GM18505 (cell line): ENCODE data around the gene IFI16.
A peak's percentile ranks its signal among the peaks of the same experiment; 100 is the strongest.
"Not testable (repeated sequence)": the region's sequence is repeated elsewhere in the genome, so short reads cannot be mapped to it uniquely, and the experiment has no call there.

Source experiments
- ATAC-seq: cut with Tn5 transposase; IDR thresholded peaks from one replicate; pipeline ENCODE4 v1.9.1; 2021; ENCODE audit not compliant: unreplicated experiment
- POLR2A ChIP-seq: IDR thresholded peaks from 4 replicates; pipeline ENCODE4 v1.6.1; 2011; ENCODE audit warnings: borderline replicate concordance; ENCODE audit not compliant: insufficient read depth, insufficient read length; ENCODE audit errors: extremely low read depth

The IFI16 gene

DNA sequence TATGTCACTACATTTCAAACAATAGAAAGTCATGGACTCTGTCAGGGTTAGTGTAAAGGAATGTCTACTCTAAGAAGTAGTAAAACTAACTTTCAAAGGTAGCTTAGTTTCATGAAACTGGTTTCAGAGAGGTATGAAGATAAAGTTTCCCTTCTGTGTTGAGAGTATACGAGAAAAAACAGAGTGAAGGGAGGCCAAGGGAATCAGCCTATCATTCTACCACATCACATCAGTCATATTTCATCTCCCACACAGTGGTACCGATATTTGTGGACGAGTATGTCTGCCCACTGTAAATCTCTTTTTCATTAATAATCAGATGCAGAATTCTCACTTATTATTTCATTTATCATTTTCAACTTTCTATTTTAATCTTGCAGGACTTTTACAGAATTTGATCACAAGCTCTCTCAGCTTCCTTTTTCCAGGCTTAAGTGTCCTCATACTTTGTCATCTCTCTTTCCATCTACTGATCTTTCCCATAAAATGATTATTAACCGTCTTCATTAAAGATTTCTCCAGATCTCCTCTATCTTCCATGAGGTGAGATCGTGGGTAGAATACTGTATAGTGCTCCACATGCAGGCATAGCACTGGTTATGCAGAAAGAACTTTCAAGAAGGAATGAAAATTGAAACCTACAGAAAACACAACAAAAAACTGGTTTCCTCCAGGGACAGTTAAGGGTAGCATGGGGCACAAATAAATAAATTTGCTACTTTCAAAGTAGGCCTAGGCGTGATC lies 11.5 kb upstream of the IFI16 start:
- ATAC-seq = no peak
- TF ChIP-seq POLR2A = no peak

DNA sequence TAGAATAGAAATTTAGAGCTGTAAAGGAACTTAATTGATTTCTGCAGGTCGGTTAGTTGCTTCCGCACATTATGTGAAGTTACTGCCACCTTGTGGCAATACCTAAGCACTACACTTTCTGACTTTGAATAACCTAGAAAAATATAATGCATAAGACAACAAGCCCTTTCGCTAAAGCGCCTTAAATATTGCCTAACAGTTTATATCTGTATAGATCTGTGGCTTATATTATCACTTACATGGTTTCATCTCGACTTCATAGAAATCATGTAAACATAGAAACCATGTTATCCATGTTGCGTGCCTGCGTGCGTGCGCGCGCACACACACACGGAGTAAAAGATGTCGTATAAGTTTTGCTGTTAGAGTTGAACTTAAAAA lies 10.9 kb upstream of the IFI16 start:
- ATAC-seq = no peak

DNA sequence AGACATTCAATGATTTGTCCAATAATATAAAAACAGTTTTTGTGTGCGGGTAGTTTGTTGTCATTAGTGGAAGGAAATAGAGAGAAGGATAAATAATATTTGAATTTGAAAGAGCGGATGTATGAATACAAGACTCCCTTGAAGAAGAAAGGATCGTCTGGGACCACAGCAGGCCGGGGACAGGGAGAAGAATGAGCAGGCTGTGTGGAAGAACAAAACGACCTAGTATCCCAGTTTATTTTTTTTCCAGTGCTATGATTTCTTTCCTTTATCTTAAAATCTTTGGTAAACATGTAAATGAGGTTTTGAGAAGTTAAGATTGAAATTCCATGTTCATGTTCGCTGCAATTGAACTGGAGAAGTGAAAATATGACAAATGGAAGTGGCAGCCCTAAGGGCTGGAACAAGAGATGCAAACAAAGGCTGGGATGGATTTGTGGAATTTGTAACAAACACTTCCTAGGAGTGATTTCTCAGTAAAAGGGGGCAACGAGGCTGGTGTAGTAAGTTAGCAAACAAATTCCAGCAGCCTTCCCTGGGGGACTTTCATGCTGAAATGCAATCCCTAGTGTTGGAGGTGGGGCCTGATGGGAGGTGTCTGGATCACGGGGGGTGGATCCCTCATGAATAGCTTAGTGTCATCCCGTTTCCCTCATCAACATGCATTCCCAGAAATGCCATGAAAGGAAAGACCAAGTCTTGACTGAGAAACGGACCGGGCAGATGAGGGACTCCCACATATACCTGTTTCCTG lies 10.2 kb upstream of the IFI16 start:
- ATAC-seq = no peak
- no peak for TF ChIP-seq POLR2A

More for the DNA sequence above, 10.9 kb upstream of the IFI16 start:
- no peak for TF ChIP-seq POLR2A

DNA sequence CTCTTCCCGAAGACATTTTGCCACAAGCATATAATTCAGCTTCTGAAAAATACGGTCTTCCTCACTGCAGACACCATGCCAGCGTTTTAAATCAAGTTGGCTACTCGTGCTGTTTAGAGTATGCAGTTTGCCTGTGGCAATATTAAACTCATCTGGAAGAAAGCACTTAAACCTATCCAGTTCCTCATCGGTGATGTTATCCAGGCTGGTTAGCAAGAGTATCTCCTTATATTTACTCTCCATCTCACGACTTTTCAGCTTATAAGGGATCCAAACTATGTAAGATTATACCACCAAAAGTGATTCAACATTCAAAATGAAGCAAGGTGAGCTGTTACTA lies 9.7 kb upstream of the IFI16 start:
- no peak for ATAC-seq
- TF ChIP-seq POLR2A = no peak

DNA sequence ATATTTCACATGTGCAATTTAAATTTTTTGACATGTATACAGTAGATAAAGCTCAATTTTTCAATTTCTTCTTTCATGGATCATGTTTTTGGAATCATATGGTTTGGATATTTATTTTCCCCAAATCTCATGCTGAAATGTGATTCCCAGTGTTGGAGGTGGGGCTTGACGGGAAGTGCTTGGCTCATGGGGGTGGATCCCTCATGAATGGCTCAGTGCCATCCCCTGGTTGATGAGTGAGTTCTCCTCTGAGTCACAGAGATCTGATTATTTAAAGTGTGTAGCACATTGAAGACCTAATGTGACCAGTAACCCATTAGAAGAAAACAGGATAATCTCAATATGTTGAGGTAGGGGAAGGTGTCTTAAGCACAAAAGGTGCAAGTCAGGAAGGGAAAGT lies 9.1 kb upstream of the IFI16 start:
- ATAC-seq = no peak
- no peak for TF ChIP-seq POLR2A

DNA sequence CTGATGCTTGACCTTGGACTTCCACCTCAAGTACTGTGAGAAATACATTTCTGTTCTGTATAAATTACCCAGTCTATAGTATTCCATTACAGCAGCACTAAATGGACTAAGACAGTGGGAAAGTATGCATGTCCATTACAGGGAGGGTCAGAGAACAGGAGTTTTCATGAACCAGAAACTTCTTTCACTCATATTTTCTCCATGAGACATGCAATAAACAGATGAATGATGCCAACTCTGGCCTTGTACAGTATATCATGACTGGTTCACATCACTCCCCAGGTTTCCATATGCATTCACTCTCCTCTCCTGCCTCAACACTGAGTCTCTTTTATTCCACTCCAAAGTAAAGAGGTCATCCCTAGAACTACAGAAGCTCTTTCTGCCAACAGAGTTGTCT lies 4.5 kb upstream of the IFI16 start:
- no peak for TF ChIP-seq POLR2A
- no peak for ATAC-seq

DNA sequence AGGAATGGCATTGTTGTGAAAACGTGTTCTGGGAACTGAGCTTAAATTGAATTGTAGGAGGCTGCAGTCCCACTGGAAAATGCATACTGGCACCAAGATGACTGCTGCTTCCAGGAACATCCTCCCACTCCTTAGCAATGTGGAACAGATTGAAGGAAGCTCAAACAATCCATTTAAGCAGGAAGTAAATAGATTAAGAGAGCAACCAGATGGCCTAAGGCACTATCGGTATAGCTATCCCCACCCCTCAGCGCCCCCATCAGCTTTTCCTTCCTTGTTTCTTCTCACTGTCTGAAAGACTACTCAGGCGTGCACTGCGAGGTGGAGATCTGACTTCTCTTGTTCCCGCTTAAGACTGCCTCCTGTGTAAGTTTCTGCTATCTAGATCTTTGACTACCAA lies 4.0 kb upstream of the IFI16 start:
- no peak for TF ChIP-seq POLR2A
- ATAC-seq = no peak

DNA sequence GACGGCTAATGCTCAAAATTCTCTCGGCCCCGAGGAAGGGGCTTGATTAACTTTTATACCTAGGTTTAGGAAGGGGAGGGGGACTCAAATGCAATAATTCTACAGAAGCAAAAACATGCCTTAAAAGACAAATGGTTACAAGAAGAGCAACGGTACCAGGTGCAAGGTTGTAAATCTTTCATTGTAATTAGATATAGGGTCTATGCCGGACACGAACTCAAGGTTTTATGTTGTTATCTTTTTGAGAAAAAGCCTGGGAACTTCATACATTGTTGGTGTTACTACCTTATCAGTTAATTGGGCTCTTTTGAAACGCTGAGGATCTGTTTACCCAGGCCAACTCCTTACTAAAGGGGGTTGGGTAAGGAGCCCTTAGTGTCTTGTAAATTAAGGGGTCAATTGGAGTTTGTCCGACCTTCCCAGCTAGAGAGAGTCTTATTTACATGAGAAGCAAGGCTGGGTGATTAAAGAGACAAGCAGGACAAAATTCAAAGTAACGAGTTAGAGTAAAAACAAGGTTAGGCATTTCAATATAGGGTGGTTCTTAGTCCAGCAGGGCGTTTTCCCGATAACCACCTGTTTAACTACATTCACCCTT lies 3.4 kb upstream of the IFI16 start:
- not testable (repeated sequence) for ATAC-seq

DNA sequence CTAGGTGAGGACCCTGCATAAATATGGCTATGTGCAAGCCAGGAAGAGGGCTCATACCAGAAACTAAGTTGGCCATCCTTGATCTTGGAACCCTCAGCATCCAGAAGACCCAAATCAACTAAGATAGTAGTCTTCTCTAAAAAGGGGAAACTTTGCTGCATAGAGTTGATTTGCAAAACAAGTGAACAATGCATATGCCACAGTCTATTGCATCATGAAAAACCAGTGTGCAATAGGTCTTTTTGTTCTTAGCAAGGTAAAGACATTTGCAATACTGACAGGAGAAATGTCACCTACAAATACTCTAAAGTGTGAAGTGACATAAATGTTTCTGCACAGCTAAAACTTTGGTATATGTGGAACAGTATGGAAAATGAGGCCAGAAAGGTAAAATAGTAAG lies 2.0 kb upstream of the IFI16 start:
- no peak for TF ChIP-seq POLR2A
- ATAC-seq = no peak

DNA sequence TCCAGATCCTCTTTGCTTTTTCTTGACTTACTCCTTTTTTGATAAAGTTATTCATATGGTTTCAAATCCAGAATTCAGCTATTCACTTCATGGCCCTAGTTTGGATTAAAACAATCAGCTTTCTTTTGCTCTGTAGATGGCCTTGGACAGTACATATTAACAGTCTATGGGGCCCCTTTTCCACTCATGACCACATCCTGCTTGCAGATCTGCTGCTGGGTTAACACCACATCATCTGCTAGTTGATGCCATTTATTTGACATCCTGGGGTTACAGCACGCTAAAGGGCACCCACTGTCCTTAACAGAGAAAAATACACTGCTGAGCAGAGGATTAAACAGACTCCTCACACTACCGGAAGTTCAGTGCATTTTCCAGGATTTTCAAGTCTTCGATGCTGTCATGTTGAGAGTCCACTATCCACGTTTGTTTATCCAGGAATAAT lies 941 bp upstream of the IFI16 start:
- ATAC-seq = peak; percentile 57
- peak; percentile 62 for TF ChIP-seq POLR2A

DNA sequence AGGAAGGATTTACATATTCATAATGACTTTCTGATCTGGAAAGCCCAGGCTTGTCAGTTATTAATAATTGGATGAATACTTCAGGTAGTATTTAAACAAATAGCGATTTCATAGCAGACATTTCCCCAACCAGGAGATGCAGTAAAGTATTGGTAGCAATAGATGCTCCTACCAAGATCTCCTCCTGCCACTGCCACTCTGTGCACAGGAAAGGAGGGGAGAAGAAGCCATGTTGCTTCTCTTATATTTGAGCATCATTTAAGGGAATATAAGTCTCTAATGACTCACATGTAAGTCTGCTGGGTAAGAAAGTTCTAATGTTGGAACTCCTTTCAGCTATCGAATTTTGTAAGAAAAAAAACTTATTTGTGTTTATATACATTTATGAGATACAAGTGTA lies 420 bp upstream of the IFI16 start:
- no peak for ATAC-seq
- no peak for TF ChIP-seq POLR2A

DNA sequence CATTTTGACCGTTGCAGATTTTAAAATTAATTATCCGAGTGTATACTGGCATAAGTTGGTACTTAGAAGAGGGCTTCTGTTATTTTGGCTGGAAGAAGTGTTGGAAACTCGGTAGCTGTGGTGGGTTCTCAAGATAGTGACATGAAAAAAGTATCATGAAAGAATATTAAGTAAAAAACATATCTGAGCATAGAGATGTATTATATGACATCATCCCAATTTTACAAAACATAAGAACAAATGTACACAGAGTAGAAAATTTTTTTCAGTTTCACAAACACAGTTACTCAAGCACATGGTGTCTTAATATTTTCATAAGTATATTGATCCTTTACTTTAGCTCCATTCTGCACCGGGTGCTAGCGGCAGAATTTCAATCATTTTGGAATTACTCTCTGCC lies 684 bp downstream of the IFI16 start:
- ATAC-seq = no peak
- no peak for TF ChIP-seq POLR2A

DNA sequence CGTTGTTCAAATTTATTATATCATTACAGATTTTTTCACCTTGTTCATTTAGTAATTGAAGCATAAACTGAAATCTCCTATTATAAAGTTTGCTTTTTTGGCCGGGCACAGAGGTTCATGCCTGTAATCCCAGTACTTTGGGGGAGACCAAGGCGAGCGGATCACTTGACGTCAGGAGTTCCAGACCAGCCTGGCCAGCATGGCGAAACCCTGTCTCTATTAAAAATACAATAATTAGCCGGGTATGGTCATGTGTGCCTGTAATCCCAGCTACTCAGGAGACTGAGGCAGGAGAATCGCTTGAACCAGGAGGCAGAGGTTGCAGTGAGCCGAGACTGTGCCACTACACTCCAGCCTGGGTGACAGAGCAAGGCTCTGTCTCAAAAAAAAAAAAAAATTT lies 1.3 kb downstream of the IFI16 start:
- not testable (repeated sequence) for ATAC-seq

DNA sequence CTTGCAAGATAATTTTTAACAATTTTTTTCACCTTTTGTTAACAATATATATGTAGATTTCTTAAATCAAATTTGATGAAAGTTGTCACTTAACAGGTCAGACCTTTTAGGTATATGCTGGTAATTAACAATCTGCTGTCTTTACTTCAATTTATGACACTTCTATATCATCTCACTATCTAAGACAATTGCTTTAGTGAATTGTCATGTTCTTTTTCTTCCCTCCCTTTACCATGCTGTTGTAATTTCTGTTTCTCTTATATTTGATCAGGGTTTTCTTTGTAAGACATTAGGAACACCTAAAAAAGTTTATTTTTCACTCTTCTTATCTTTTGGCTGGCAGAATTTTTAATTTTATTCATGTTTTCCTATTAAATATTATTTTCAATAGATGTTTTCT lies 2.0 kb downstream of the IFI16 start:
- no peak for TF ChIP-seq POLR2A
- no peak for ATAC-seq
